Transverse colon (tissue), 4 donors: ENCODE data around the gene GBX2. TPM values are rescaled to one million over a fixed set of nuclear protein-coding genes. Genes with fewer than 3 reads are reported as not detected.

Experiments
- DNase-seq: peaks from one replicate; pipeline ENCODE4 v3.0.0-alpha.2; 2019
- H3K27ac ChIP-seq, 4 donors: fragments of 200-600 bp; sonication (generic); 2 replicates each; pipeline ENCODE4 v1.5.1; 2016 to 2018; ENCODE audit warnings: inconsistent platforms in 4 of 4
- H3K27me3 ChIP-seq: fragments of 200-600 bp; sonication (generic); 2 replicates; pipeline ENCODE4 v1.5.1; 2017; ENCODE audit warnings: inconsistent platforms
- H3K36me3 ChIP-seq, 4 donors: fragments of 200-600 bp; sonication (generic); 2 replicates each; pipeline ENCODE4 v1.5.1; 2017 to 2019; ENCODE audit warnings: inconsistent platforms in 4 of 4
- H3K4me1 ChIP-seq, 4 donors: fragments of 200-600 bp; sonication (generic); 2 replicates each; pipeline ENCODE4 v1.5.1; 2017 to 2020; ENCODE audit warnings: inconsistent platforms in 4 of 4
- H3K4me3 ChIP-seq, 4 donors: fragments of 200-600 bp; sonication (generic); 1 replicate in 1 of 4; 2 replicates in 3 of 4; pipeline versions ENCODE4 v1.5.1 to v1.6.1; 2017 to 2019; ENCODE audit warnings: inconsistent platforms in 4 of 4
- H3K9me3 ChIP-seq, 2 donors: fragments of 200-600 bp; sonication (generic); 2 replicates each; pipeline ENCODE4 v1.5.1; 2017 to 2019; ENCODE audit warnings: inconsistent platforms in 2 of 2
- CTCF ChIP-seq, 5 experiments: fragments of 200-600 bp in 3 of 5; fragments of 450-650 bp in 2 of 5; sonication (generic) in 3 of 5; IDR thresholded peaks; 1 replicate in 2 of 5; 2 replicates in 3 of 5; pipeline ENCODE4 v1.5.1; 2016 to 2017; ENCODE audit warnings: antibody characterized with exemption in 5 of 5, inconsistent platforms in 3 of 5, mild to moderate bottlenecking in 2 of 5, moderate library complexity in 1 of 5
- EP300 ChIP-seq: sonication (generic); formaldehyde crosslinking; IDR thresholded peaks from one replicate; pipeline ENCODE4 v1.6.1; 2017; ENCODE audit warnings: antibody characterized with exemption, low read depth
- POLR2A ChIP-seq: fragments of 450-650 bp; IDR thresholded peaks from one replicate; pipeline ENCODE4 v1.6.1; 2016; ENCODE audit warnings: antibody characterized with exemption, mild to moderate bottlenecking, moderate library complexity
- POLR2AphosphoS5 ChIP-seq, 3 donors: sonication (generic); formaldehyde crosslinking; IDR thresholded peaks; one replicate each; pipeline ENCODE4 v1.6.1; 2016; ENCODE audit warnings: antibody characterized with exemption in 3 of 3
- WGBS, 2 donors: methylation state at CpG; one replicate each; pipeline ENCODE4 v1.1.5; 2018; ENCODE audit warnings: low coverage in 1 of 2; 5-methylcytosine and 5-hydroxymethylcytosine counted together
- in situ Hi-C, 4 donors: fragments of 200-750 bp; cut with MboI; loops; one replicate each; pipeline versions ENCODE4 v1.15.0 to v1.15.1; 2017; ENCODE audit warnings: low sequenced_read_pairs in 3 of 4, low pct_ligation_motif_present in 1 of 4, low pct_unique_long_range_greater_than_20kb in 1 of 4
- intact Hi-C: fragments of 100-400 bp; cut with DNase I; formaldehyde crosslinking; loops from one replicate; pipeline ENCODE4 v1.15.1; 2023; ENCODE audit warnings: low total_unique reads
- total RNA-seq, 4 donors: library from RNA; depleted of rRNA; stranded (reverse); fragments of >200 nt; gene quantifications; one replicate each; pipeline ENCODE4 v1.1.0, GENCODE V29; 2016

The GBX2 gene
- not detected for total RNA-seq

- Histone ChIP-seq H3K4me3 (peak within 1 kb of the TSS in 3 of 4 donors; percentile 8 to 42 (median 32)), H3K27ac (no peak within 1 kb of the TSS), H3K36me3 (no peaks in the 10 kb centered on the region), H3K9me3 (no peaks in the 10 kb centered on the region), H3K27me3 (peaks cover 100% of the 10 kb centered on the region), H3K4me1 (peaks cover 11 to 78% (median 57%) of the 10 kb centered on the region in 4 donors)
- whole genome bisulfite sequencing, 2 donors: 20% methylated on average over 87 of the region's 105 CpGs; no CpG with 5 or more reads in 1 of the 2 donors
- DNase-seq: peak; percentile 28
- TF ChIP-seq POLR2A (no peak), POLR2AphosphoS5 (IDR thresholded peaks at IDR 0.05) (no peak), EP300 (no peak), CTCF (IDR thresholded peaks at IDR 0.05) (no peak)
- in situ Hi-C loops: no loop called here
- intact Hi-C loops: no loop called here
Measured at GRCh38 chr2:236168110-236169080, at the start of gene GBX2. TSS of gene GBX2 (minus strand) at chr2:236168386. CDS start at chr2:236167971, 415 bp downstream.

GRCh38 chr2:236217926-236218325 lies 49.7 kb upstream of the GBX2 start:
- Histone ChIP-seq H3K4me3 (no peak overlapping the region), H3K27ac (no peak overlapping the region), H3K36me3 (no peaks in the 10 kb centered on the region), H3K9me3 (no peaks in the 10 kb centered on the region), H3K27me3 (peaks cover 29% of the 10 kb centered on the region), H3K4me1 (no peaks in the 10 kb centered on the region)
- DNase-seq: no peak
- TF ChIP-seq POLR2AphosphoS5 (IDR thresholded peaks at IDR 0.05): no peak
- TF ChIP-seq EP300: no peak
- TF ChIP-seq CTCF (IDR thresholded peaks at IDR 0.05): no peak
- TF ChIP-seq POLR2A: no peak
- intact Hi-C loops (no loop called here), in situ Hi-C loops (no loop called here)
- 34 to 39% methylated on average over 4 of the region's 4 CpGs for WGBS, 2 donors

- no peaks in the 10 kb centered on the region for H3K9me3 ChIP-seq
- H3K36me3 ChIP-seq: no peaks in the 10 kb centered on the region
- DNase-seq: no peak
- H3K4me1 ChIP-seq: no peaks in the 10 kb centered on the region
- TF ChIP-seq POLR2A (no peak), CTCF (IDR thresholded peaks at IDR 0.05) (no peak), POLR2AphosphoS5 (IDR thresholded peaks at IDR 0.05) (no peak), EP300 (no peak)
- WGBS, 2 donors: 86% methylated on average over 7 of the region's 7 CpGs; no CpG with 5 or more reads in 1 of the 2 donors
- H3K27ac ChIP-seq: no peak overlapping the region
- intact Hi-C loops (no loop called here), in situ Hi-C loops (no loop called here)
- H3K4me3 ChIP-seq: no peak overlapping the region
- H3K27me3 ChIP-seq: peaks cover 36% of the 10 kb centered on the region
Measured at GRCh38 chr2:236216711-236217110, 48.5 kb upstream of the GBX2 start.

- no peaks in the 10 kb centered on the region for H3K36me3 ChIP-seq
- in situ Hi-C loops: no loop called here
- H3K4me1 ChIP-seq: no peaks in the 10 kb centered on the region
- TF ChIP-seq POLR2A (no peak), POLR2AphosphoS5 (IDR thresholded peaks at IDR 0.05) (no peak), CTCF (IDR thresholded peaks at IDR 0.05) (no peak), EP300 (no peak)
- peaks cover 36% of the 10 kb centered on the region for H3K27me3 ChIP-seq
- 87 to 92% methylated on average over 4 to 12 of the region's 12 CpGs for WGBS, 2 donors
- H3K9me3 ChIP-seq: no peaks in the 10 kb centered on the region
- no peak overlapping the region for H3K27ac ChIP-seq
- no peak for DNase-seq
- intact Hi-C loops: no loop called here
- no peak overlapping the region for H3K4me3 ChIP-seq
Measured at GRCh38 chr2:236215761-236216333, 47.7 kb upstream of the GBX2 start.
